HepG2 (cell line): Measurements from ENCODE around the gene KLF5. TPM values are rescaled to one million over a fixed set of nuclear protein-coding genes. Genes with fewer than 3 reads are reported as not detected.
A peak's percentile ranks its signal among the peaks of the same experiment; 100 is the strongest.

Experiments
- AGO1 ChIP-seq: fragments of 200-400 bp; formaldehyde crosslinking; IDR thresholded peaks from 2 replicates; pipeline ENCODE4 v1.6.1; 2017; ENCODE audit warnings: mild to moderate bottlenecking, low read depth, low read length, moderate library complexity; ENCODE audit not compliant: poor library complexity, severe bottlenecking
- AHR ChIP-seq: IDR thresholded peaks from 2 replicates; pipeline ENCODE4 v1.6.1; 2018; ENCODE audit warnings: missing genetic modification reagents, missing compliant biosample characterization
- FOXJ3 ChIP-seq: sonication (generic); formaldehyde crosslinking; IDR thresholded peaks from 2 replicates; pipeline ENCODE4 v1.4.0; 2020; ENCODE audit warnings: missing genetic modification reagents, mild to moderate bottlenecking, borderline replicate concordance
- FOXP1 ChIP-seq, 2 experiments: fragments of 450-650 bp in 1 of 2; IDR thresholded peaks; 2 replicates each; pipeline ENCODE4 v1.6.1; 2017 to 2018; ENCODE audit warnings: antibody characterized with exemption in 1 of 2
- HNF4A ChIP-seq: sonication (generic); formaldehyde crosslinking; IDR thresholded peaks from 2 replicates; pipeline ENCODE4 v1.4.0; 2020; ENCODE audit warnings: missing genetic modification reagents
- HNRNPK ChIP-seq: fragments of 200-400 bp; formaldehyde crosslinking; IDR thresholded peaks from 2 replicates; pipeline ENCODE4 v1.6.1; 2018; ENCODE audit warnings: low read length, low read depth, moderate library complexity, mild to moderate bottlenecking; ENCODE audit not compliant: poor library complexity, severe bottlenecking
- IRX3 ChIP-seq: sonication (generic); formaldehyde crosslinking; IDR thresholded peaks from 2 replicates; pipeline ENCODE4 v1.8.1; 2023; ENCODE audit warnings: mild to moderate bottlenecking, low read depth, missing genetic modification reagents, borderline replicate concordance
- ISX ChIP-seq: sonication (generic); formaldehyde crosslinking; conservative IDR thresholded peaks from 2 replicates; pipeline ENCODE4 v1.5.0; 2020; ENCODE audit warnings: missing genetic modification reagents
- JUN ChIP-seq: sonication (generic); formaldehyde crosslinking; IDR thresholded peaks from 2 replicates; pipeline ENCODE4 v1.4.0; 2020; ENCODE audit warnings: mild to moderate bottlenecking, missing genetic modification reagents
- KDM1A ChIP-seq: IDR thresholded peaks from 2 replicates; pipeline ENCODE4 v1.6.1; 2016; ENCODE audit warnings: missing compliant biosample characterization
- MED1 ChIP-seq: sonication (generic); formaldehyde crosslinking; IDR thresholded peaks from 2 replicates; pipeline ENCODE4 v1.4.0; 2020; ENCODE audit warnings: missing genetic modification reagents
- PHB2 ChIP-seq: fragments of 450-650 bp; IDR thresholded peaks from 2 replicates; pipeline ENCODE4 v1.6.1; 2018; ENCODE audit not compliant: partially characterized antibody
- RFX3 ChIP-seq: IDR thresholded peaks from 2 replicates; pipeline ENCODE4 v1.6.1; 2016; ENCODE audit warnings: missing biosample characterization, missing genetic modification reagents
- RFXANK ChIP-seq: IDR thresholded peaks from 2 replicates; pipeline ENCODE4 v1.6.1; 2016
- STAT5B ChIP-seq: sonication (generic); formaldehyde crosslinking; IDR thresholded peaks from 2 replicates; pipeline ENCODE4 v1.4.0; 2020; ENCODE audit warnings: missing genetic modification reagents
- THAP11 ChIP-seq: IDR thresholded peaks from 2 replicates; pipeline ENCODE4 v1.6.1; 2016; ENCODE audit warnings: missing biosample characterization, missing genetic modification reagents
- ZNF160 ChIP-seq: sonication (generic); formaldehyde crosslinking; IDR thresholded peaks from 2 replicates; pipeline ENCODE4 v1.8.0; 2022; ENCODE audit warnings: mild to moderate bottlenecking, inconsistent platforms, missing genetic modification reagents
- ZNF30 ChIP-seq: sonication (generic); formaldehyde crosslinking; IDR thresholded peaks from 2 replicates; pipeline ENCODE4 v1.5.0; 2020; ENCODE audit warnings: mild to moderate bottlenecking, missing genetic modification reagents
- ZNF558 ChIP-seq: sonication (generic); formaldehyde crosslinking; IDR thresholded peaks from 2 replicates; pipeline ENCODE4 v1.9.0; 2022; ENCODE audit warnings: mild to moderate bottlenecking, missing genetic modification reagents, borderline replicate concordance
- ZNF773 ChIP-seq: sonication (generic); formaldehyde crosslinking; IDR thresholded peaks from 2 replicates; pipeline ENCODE4 v1.4.0; 2020; ENCODE audit warnings: missing genetic modification reagents, borderline replicate concordance
- polyA plus RNA-seq, 8 experiments: library from polyadenylated mRNA; depleted of rRNA in 3 of 8; stranded (reverse) in 7 of 8; unstranded in 1 of 8; fragments of >200 nt; fragmentation: Illumina TruSeq in 4 of 8; extraction: Trizol in 4 of 8; gene quantifications; 2 replicates each; pipeline versions ENCODE4 v1.2.1 to v1.2.3, GENCODE V29; 2011 to 2016; ENCODE audit warnings: low read depth in 4 of 8, missing spikeins in 1 of 8, mixed read lengths in 1 of 8; ENCODE audit not compliant: insufficient read depth in 1 of 8
- total RNA-seq, 5 experiments: library from RNA; depleted of rRNA; stranded (reverse); fragments of >200 nt; fragmentation: Illumina TruSeq; extraction: Trizol; gene quantifications; 2 replicates each; pipeline ENCODE4 v1.2.3, GENCODE V29; 2016; ENCODE audit warnings: low read depth in 1 of 5
- TF ChIP-seq, protein P1 (sequence below): sonication (generic); formaldehyde crosslinking; IDR thresholded peaks from 2 replicates; pipeline ENCODE4 v1.4.0; 2020; ENCODE audit warnings: mild to moderate bottlenecking, missing genetic modification reagents
- TF ChIP-seq, protein P2 (sequence below): sonication (generic); formaldehyde crosslinking; IDR thresholded peaks from 2 replicates; pipeline ENCODE4 v1.9.0; 2021; ENCODE audit warnings: missing genetic modification reagents, borderline replicate concordance
- TF ChIP-seq, protein P3 (sequence below): sonication (generic); formaldehyde crosslinking; IDR thresholded peaks from 2 replicates; pipeline ENCODE4 v1.4.0; 2020; ENCODE audit warnings: missing genetic modification reagents, mild to moderate bottlenecking, borderline replicate concordance
- TF ChIP-seq, protein P4 (sequence below): sonication (generic); formaldehyde crosslinking; conservative IDR thresholded peaks from 2 replicates; pipeline ENCODE4 v1.4.0; 2020; ENCODE audit warnings: missing genetic modification reagents

The KLF5 gene
- total and polyA plus RNA-seq, 2 of the 13 experiments (the other 11 are each of a cell fraction or from before 2014, with no cell fraction given): 1.7 to 9.2 TPM

DNA sequence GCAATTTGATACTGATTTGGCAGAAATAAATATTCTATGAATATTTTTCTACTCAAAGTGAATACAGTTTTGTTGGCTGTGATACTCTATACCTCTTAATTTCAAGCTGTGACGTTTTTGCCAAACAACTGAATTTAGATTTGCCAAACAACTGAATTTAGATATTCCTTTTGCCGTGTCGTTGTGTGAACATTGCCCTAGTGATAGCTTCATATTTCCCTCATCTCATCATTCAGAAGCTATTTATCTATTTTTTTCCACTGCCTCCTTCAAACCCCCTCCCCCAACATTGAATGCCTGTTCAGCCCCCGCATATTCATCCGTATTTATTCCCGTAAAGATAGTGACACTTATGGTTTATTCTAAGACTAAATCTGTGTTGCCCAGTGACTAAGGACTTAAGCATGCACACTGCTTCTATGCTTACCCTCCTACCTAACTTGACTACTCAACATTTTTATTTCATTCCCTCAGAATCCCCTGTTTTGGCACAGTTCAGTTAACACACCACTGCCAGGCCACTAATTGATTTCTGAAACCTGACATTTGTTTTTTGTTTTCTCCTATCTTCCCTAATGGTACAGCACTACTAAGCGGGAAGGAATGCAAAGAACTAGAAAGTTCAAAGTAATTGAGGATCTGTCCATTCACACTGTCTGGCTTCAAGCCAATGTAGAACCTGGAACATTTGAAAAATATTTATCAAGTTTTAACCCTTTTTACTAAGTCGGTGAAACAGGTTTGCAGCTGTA lies 2.8 kb upstream of the KLF5 start (continued):
- TF ChIP-seq, protein P1, sequence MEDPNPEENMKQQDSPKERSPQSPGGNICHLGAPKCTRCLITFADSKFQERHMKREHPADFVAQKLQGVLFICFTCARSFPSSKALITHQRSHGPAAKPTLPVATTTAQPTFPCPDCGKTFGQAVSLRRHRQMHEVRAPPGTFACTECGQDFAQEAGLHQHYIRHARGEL (CRISPR knock-in tag): no peak
- TF ChIP-seq AHR (no peak), ZNF160 (no peak), ZNF773 (CRISPR knock-in tag) (no peak), PHB2 (no peak), ZNF30 (no peak), ISX (no peak), ZNF558 (CRISPR knock-in tag) (no peak), AGO1 (no peak), FOXJ3 (no peak), KDM1A (no peak), HNF4A (no peak), HNRNPK (no peak), FOXP1 (IDR thresholded peaks at IDR 0.05) (no peak), FOXP1 (CRISPR knock-in tag; IDR thresholded peaks at IDR 0.05) (0 out of 2 replicates have a peak, but pooled peaks have one; percentile 17), RFX3 (CRISPR knock-in tag) (no peak), RFXANK (CRISPR knock-in tag) (no peak), IRX3 (CRISPR knock-in tag) (no peak), JUN (CRISPR knock-in tag) (no peak), THAP11 (CRISPR knock-in tag) (no peak), MED1 (no peak), STAT5B (CRISPR knock-in tag) (no peak)
- TF ChIP-seq, protein P2, sequence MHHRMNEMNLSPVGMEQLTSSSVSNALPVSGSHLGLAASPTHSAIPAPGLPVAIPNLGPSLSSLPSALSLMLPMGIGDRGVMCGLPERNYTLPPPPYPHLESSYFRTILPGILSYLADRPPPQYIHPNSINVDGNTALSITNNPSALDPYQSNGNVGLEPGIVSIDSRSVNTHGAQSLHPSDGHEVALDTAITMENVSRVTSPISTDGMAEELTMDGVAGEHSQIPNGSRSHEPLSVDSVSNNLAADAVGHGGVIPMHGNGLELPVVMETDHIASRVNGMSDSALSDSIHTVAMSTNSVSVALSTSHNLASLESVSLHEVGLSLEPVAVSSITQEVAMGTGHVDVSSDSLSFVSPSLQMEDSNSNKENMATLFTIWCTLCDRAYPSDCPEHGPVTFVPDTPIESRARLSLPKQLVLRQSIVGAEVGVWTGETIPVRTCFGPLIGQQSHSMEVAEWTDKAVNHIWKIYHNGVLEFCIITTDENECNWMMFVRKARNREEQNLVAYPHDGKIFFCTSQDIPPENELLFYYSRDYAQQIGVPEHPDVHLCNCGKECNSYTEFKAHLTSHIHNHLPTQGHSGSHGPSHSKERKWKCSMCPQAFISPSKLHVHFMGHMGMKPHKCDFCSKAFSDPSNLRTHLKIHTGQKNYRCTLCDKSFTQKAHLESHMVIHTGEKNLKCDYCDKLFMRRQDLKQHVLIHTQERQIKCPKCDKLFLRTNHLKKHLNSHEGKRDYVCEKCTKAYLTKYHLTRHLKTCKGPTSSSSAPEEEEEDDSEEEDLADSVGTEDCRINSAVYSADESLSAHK: no peak
- TF ChIP-seq, protein P3, sequence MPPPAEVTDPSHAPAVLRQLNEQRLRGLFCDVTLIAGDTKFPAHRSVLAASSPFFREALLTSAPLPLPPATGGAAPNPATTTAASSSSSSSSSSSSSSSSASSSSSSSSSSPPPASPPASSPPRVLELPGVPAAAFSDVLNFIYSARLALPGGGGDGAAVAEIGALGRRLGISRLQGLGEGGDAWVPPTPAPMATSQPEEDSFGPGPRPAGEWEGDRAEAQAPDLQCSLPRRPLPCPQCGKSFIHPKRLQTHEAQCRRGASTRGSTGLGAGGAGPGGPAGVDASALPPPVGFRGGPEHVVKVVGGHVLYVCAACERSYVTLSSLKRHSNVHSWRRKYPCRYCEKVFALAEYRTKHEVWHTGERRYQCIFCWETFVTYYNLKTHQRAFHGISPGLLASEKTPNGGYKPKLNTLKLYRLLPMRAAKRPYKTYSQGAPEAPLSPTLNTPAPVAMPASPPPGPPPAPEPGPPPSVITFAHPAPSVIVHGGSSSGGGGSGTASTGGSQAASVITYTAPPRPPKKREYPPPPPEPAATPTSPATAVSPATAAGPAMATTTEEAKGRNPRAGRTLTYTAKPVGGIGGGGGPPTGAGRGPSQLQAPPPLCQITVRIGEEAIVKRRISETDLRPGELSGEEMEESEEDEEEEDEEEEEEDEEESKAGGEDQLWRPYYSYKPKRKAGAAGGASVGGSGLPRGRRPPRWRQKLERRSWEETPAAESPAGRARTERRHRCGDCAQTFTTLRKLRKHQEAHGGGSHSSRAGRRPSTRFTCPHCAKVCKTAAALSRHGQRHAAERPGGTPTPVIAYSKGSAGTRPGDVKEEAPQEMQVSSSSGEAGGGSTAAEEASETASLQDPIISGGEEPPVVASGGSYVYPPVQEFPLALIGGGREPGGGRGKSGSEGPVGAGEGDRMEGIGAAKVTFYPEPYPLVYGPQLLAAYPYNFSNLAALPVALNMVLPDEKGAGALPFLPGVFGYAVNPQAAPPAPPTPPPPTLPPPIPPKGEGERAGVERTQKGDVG (CRISPR knock-in tag): no peak
- TF ChIP-seq, protein P4, sequence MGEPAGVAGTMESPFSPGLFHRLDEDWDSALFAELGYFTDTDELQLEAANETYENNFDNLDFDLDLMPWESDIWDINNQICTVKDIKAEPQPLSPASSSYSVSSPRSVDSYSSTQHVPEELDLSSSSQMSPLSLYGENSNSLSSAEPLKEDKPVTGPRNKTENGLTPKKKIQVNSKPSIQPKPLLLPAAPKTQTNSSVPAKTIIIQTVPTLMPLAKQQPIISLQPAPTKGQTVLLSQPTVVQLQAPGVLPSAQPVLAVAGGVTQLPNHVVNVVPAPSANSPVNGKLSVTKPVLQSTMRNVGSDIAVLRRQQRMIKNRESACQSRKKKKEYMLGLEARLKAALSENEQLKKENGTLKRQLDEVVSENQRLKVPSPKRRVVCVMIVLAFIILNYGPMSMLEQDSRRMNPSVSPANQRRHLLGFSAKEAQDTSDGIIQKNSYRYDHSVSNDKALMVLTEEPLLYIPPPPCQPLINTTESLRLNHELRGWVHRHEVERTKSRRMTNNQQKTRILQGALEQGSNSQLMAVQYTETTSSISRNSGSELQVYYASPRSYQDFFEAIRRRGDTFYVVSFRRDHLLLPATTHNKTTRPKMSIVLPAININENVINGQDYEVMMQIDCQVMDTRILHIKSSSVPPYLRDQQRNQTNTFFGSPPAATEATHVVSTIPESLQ (CRISPR knock-in tag): no peak
